Natural killer cell (primary cell): ENCODE results near the gene SPATA22. TPM values are rescaled to one million over a fixed set of nuclear protein-coding genes. Genes with fewer than 3 reads are reported as not detected.

Experiments
- ATAC-seq, 3 donors: fragments of 150-1000 bp in 2 of 3; fragments of 200-7000 bp in 1 of 3; cut with Tn5 transposase; 1 replicate in 1 of 3; 2 replicates in 2 of 3; pipeline ENCODE4 v1.10.0; 2021; ENCODE audit warnings: mild to moderate bottlenecking in 2 of 3, moderate library complexity in 2 of 3
- DNase-seq, 2 donors: peaks; one replicate each; pipeline versions ENCODE4 v3.0.0 to v3.0.0-alpha.2; 2013 to 2021; ENCODE audit warnings: mixed read lengths in 1 of 2
- H3K27ac ChIP-seq: one replicate; pipeline ENCODE4 v1.5.1; 2013; ENCODE audit warnings: mild to moderate bottlenecking, low read length
- H3K27me3 ChIP-seq: one replicate; pipeline ENCODE4 v1.6.1; 2013; ENCODE audit warnings: low read length; ENCODE audit not compliant: control insufficient read depth, insufficient read depth
- H3K36me3 ChIP-seq: one replicate; pipeline ENCODE4 v1.6.1; 2013; ENCODE audit warnings: low read length; ENCODE audit not compliant: control insufficient read depth, insufficient read depth
- H3K4me1 ChIP-seq: one replicate; pipeline ENCODE4 v1.6.1; 2013; ENCODE audit warnings: low read length; ENCODE audit not compliant: control insufficient read depth, insufficient read depth
- H3K4me3 ChIP-seq: one replicate; pipeline ENCODE4 v1.5.1; 2013; ENCODE audit warnings: low read length
- H3K9me3 ChIP-seq: one replicate; pipeline ENCODE4 v1.6.1; 2013; ENCODE audit warnings: low read length; ENCODE audit not compliant: control insufficient read depth, insufficient read depth
- H3K27ac Mint-ChIP-seq, 2 donors: one replicate each; pipeline ENCODE4 v1.8.0; 2022; ENCODE audit warnings: mild to moderate bottlenecking in 2 of 2, mixed read lengths in 2 of 2, moderate library complexity in 1 of 2
- H3K27me3 Mint-ChIP-seq, 2 donors: one replicate each; pipeline ENCODE4 v1.8.0; 2022; ENCODE audit warnings: low read depth in 2 of 2, mixed read lengths in 2 of 2
- H3K36me3 Mint-ChIP-seq: one replicate; pipeline ENCODE4 v1.8.0; 2022; ENCODE audit warnings: mixed read lengths
- H3K4me1 Mint-ChIP-seq, 2 donors: one replicate each; pipeline ENCODE4 v1.8.0; 2022; ENCODE audit warnings: mixed read lengths in 2 of 2
- H3K4me3 Mint-ChIP-seq: one replicate; pipeline ENCODE4 v1.8.0; 2022; ENCODE audit warnings: mild to moderate bottlenecking, moderate library complexity, mixed read lengths
- H3K9me3 Mint-ChIP-seq, 2 donors: one replicate each; pipeline ENCODE4 v1.8.0; 2022; ENCODE audit warnings: mixed read lengths in 2 of 2
- WGBS: methylation state at CpG from one replicate; pipeline ENCODE4 v1.1.7; 2013; ENCODE audit warnings: missing lambda C conversion rate; ENCODE audit not compliant: insufficient coverage; 5-methylcytosine and 5-hydroxymethylcytosine counted together
- intact Hi-C: fragments of 100-400 bp; cut with micrococcal nuclease; formaldehyde crosslinking; loops from one replicate; pipeline ENCODE4 v1.14.2; 2022
- total RNA-seq, 4 donors: library from RNA; stranded (reverse); fragments of 120-200 nt in 1 of 4; gene quantifications; one replicate each; pipeline versions ENCODE4 v1.2.3 to v1.2.4, GENCODE V29; 2013 to 2022
- TF ChIP-seq, protein P1 (sequence below): fragments of 200-600 bp; IDR thresholded peaks from one replicate; pipeline ENCODE4 v1.8.0; 2022; ENCODE audit warnings: antibody characterized with exemption

SPATA22 gene
- total RNA-seq, 3 donors from 2014 or later (not counting 1 experiment from before 2014, with no cell fraction given), result 1.3 TPM; not detected in 2

DNA sequence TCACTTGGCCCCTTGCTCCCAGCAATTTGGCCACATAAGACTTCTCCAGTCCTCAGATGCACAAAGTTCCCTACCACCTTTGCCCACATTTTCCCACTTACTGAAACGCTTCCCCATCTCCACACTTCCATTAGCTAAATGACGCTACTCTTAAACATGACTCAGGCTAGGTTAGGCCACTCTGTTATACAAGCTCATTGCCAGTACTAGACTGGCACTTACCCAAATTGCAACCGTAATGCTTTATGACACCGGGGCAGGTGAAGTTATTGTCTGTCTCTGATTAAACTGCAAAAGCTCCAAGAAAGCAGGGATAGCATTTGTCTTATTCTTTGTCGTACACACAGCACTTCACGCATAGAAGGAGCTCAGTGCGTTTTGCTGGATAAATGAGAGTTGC is 33.4 kb upstream of the SPATA22 start:
- ATAC-seq (no peak), DNase-seq (no peak)
- Mint-ChIP-seq H3K4me1 (no peaks in the 10 kb centered on the region), H3K9me3 (peaks cover 0 to 3% of the 10 kb centered on the region in 2 donors), H3K36me3 (no peaks in the 10 kb centered on the region), H3K4me3 (no peak overlapping the region), H3K27ac (no peak overlapping the region), H3K27me3 (peaks cover 0 to 6% of the 10 kb centered on the region in 2 donors)
- H3K27ac ChIP-seq, result no peak overlapping the region
- no peak overlapping the region for H3K4me3 ChIP-seq
- H3K36me3 ChIP-seq, result no peaks in the 10 kb centered on the region
- no peaks in the 10 kb centered on the region for H3K27me3 ChIP-seq
- 96% methylated on average over 7 of the region's 7 CpGs for WGBS
- TF ChIP-seq, protein P1, sequence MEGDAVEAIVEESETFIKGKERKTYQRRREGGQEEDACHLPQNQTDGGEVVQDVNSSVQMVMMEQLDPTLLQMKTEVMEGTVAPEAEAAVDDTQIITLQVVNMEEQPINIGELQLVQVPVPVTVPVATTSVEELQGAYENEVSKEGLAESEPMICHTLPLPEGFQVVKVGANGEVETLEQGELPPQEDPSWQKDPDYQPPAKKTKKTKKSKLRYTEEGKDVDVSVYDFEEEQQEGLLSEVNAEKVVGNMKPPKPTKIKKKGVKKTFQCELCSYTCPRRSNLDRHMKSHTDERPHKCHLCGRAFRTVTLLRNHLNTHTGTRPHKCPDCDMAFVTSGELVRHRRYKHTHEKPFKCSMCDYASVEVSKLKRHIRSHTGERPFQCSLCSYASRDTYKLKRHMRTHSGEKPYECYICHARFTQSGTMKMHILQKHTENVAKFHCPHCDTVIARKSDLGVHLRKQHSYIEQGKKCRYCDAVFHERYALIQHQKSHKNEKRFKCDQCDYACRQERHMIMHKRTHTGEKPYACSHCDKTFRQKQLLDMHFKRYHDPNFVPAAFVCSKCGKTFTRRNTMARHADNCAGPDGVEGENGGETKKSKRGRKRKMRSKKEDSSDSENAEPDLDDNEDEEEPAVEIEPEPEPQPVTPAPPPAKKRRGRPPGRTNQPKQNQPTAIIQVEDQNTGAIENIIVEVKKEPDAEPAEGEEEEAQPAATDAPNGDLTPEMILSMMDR, result no peak
- H3K4me1 ChIP-seq, result no peaks in the 10 kb centered on the region
- intact Hi-C loops, result no loop called here
- H3K9me3 ChIP-seq, result no peaks in the 10 kb centered on the region

DNA sequence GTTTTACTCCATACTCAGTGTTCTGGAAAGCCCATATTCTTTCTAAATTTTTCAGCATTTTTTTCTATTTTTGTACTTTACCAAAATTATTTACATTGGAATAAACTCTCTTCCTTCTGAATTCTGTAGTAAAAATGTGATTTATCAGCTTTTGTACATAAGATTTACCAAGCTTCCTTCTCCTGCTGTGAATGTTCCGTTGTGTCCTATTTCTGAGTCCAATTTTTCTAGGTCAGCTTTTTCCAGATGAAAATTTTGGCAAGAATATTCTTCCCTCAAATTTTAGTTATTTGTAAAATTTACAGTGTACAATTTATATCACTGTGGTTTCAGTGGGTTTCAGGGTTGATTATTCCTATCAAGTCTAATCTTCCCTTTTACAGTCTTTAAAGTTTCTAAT is 31.7 kb upstream of the SPATA22 start:
- Mint-ChIP-seq H3K4me1 (no peaks in the 10 kb centered on the region), H3K27ac (no peak overlapping the region), H3K36me3 (no peaks in the 10 kb centered on the region), H3K4me3 (no peak overlapping the region), H3K9me3 (no peaks in the 10 kb centered on the region), H3K27me3 (peaks cover 0 to 6% of the 10 kb centered on the region in 2 donors)
- no CpG with 5 or more reads among the region's 1 CpG for WGBS
- Histone ChIP-seq H3K36me3 (no peaks in the 10 kb centered on the region), H3K4me1 (no peaks in the 10 kb centered on the region), H3K4me3 (no peak overlapping the region), H3K27ac (no peak overlapping the region), H3K27me3 (no peaks in the 10 kb centered on the region), H3K9me3 (no peaks in the 10 kb centered on the region)
- no peak for ATAC-seq
- TF ChIP-seq, protein P1, result no peak
- intact Hi-C loops, result no loop called here
- no peak for DNase-seq

DNA sequence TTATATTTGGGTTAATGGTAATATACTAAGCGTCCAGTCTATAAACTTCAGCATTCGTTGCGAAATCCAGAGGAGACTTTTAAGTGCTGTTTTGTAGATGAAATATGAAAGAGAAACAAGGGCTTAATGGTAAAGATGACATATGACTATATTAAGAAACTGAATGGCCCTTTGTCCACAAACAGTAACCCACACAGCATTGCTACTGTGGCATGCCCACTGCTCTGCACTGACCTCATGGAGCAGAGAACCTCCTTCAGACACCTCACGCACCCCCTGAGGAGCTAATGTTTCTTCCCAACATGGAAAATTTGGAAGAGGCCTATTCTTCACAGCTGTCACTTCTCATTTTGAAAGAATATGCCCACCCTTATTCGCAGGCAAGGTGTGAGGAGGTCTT is 30.8 kb upstream of the SPATA22 start:
- Histone ChIP-seq H3K27me3 (no peaks in the 10 kb centered on the region), H3K9me3 (no peaks in the 10 kb centered on the region), H3K36me3 (no peaks in the 10 kb centered on the region), H3K4me3 (no peak overlapping the region), H3K4me1 (no peaks in the 10 kb centered on the region), H3K27ac (no peak overlapping the region)
- H3K9me3 Mint-ChIP-seq, result no peaks in the 10 kb centered on the region
- intact Hi-C loops, result no loop called here
- H3K4me1 Mint-ChIP-seq, result no peaks in the 10 kb centered on the region
- DNase-seq, result no peak
- no peaks in the 10 kb centered on the region for H3K36me3 Mint-ChIP-seq
- no peak overlapping the region for H3K27ac Mint-ChIP-seq
- WGBS, result 100% methylated on average over 4 of the region's 5 CpGs
- TF ChIP-seq, protein P1, result no peak
- ATAC-seq, result no peak
- peaks cover 0 to 5% of the 10 kb centered on the region in 2 donors for H3K27me3 Mint-ChIP-seq
- no peak overlapping the region for H3K4me3 Mint-ChIP-seq

DNA sequence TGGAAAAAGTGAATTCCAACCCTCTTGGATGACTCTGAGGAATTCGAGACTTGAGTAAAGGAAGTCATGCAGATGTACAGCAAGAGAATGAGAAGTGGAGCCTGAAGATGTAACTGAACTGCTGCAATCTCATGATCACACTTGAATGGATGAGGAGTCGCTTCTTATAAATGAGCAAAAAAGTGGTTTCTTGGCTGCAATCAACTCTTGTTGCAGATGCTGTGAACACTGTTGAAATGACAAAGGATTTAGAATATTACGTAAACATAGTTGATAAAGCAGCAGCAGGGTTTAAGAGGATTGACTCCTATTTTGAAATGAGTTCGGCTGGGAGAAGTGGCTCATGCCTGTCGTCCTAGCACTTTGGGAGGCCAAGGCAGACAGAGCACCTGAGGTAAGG is 29.7 kb upstream of the SPATA22 start:
- H3K27ac ChIP-seq, result no peak overlapping the region
- H3K27me3 ChIP-seq, result no peaks in the 10 kb centered on the region
- no peaks in the 10 kb centered on the region for H3K36me3 ChIP-seq
- Mint-ChIP-seq H3K4me1 (no peaks in the 10 kb centered on the region), H3K27me3 (peaks cover 0 to 4% of the 10 kb centered on the region in 2 donors), H3K36me3 (no peaks in the 10 kb centered on the region), H3K4me3 (no peak overlapping the region), H3K27ac (no peak overlapping the region), H3K9me3 (no peaks in the 10 kb centered on the region)
- no peaks in the 10 kb centered on the region for H3K4me1 ChIP-seq
- ATAC-seq, result no peak
- TF ChIP-seq, protein P1, result no peak
- WGBS, result 86% methylated on average over 5 of the region's 5 CpGs
- H3K9me3 ChIP-seq, result no peaks in the 10 kb centered on the region
- intact Hi-C loops, result no loop called here
- DNase-seq, result no peak
- no peak overlapping the region for H3K4me3 ChIP-seq
